K562 (cell line): ENCODE results near the gene RRAS. TPM values are rescaled to one million over a fixed set of nuclear protein-coding genes. Genes with fewer than 3 reads are reported as not detected.

Experiments
- CEBPB ChIP-seq: fragments of 450-650 bp; IDR thresholded peaks from 2 replicates; pipeline ENCODE4 v1.6.1; 2016; ENCODE audit warnings: missing genetic modification characterization, missing compliant biosample characterization
- EHMT2 ChIP-seq: fragments of 450-650 bp; IDR thresholded peaks from 2 replicates; pipeline ENCODE4 v1.6.1; 2018; ENCODE audit warnings: antibody characterized with exemption
- ETV1 ChIP-seq: fragments of 450-650 bp; conservative IDR thresholded peaks from 2 replicates; pipeline ENCODE4 v1.6.1; 2016; ENCODE audit warnings: missing genetic modification characterization, control low read depth, low read depth, missing compliant biosample characterization
- ETV6 ChIP-seq, 3 experiments: fragments of 150-350 bp in 1 of 3; sonication (generic) in 1 of 3; formaldehyde crosslinking in 1 of 3; IDR thresholded peaks; 2 replicates each; pipeline versions ENCODE4 v1.6.1 to v1.8.0; 2014 to 2022; ENCODE audit warnings: borderline replicate concordance in 2 of 3, low read depth in 2 of 3, antibody characterized with exemption in 1 of 3, low read length in 1 of 3, mild to moderate bottlenecking in 1 of 3, missing genetic modification reagents in 1 of 3
- MAFF ChIP-seq: IDR thresholded peaks from 2 replicates; pipeline ENCODE4 v1.6.1; 2012; ENCODE audit warnings: low read length, improper control_type of control experiment
- MEF2A ChIP-seq: IDR thresholded peaks from 2 replicates; pipeline ENCODE4 v1.6.1; 2011; ENCODE audit warnings: low read depth, mild to moderate bottlenecking, low read length, moderate library complexity; ENCODE audit not compliant: control insufficient read depth
- MEIS2 ChIP-seq: fragments of 450-650 bp; IDR thresholded peaks from 2 replicates; pipeline ENCODE4 v1.6.1; 2014; ENCODE audit warnings: mild to moderate bottlenecking; ENCODE audit not compliant: partially characterized antibody
- POLR2A ChIP-seq: fragments of 450-650 bp; conservative IDR thresholded peaks from 2 replicates; pipeline ENCODE4 v1.6.1; 2016
- SAFB2 ChIP-seq: fragments of 200-400 bp; formaldehyde crosslinking; IDR thresholded peaks from 2 replicates; pipeline ENCODE4 v1.6.1; 2018; ENCODE audit warnings: borderline replicate concordance, low read length, low read depth, moderate library complexity; ENCODE audit not compliant: severe bottlenecking
- SIX5 ChIP-seq, 2 experiments: IDR thresholded peaks; 2 replicates each; pipeline ENCODE4 v1.6.1; 2011; ENCODE audit warnings: low read length in 2 of 2, borderline replicate concordance in 1 of 2, low read depth in 1 of 2, mild to moderate bottlenecking in 1 of 2, moderate library complexity in 1 of 2; ENCODE audit not compliant: insufficient read depth in 1 of 2
- SP2 ChIP-seq: IDR thresholded peaks from 2 replicates; pipeline ENCODE4 v1.6.1; 2011; ENCODE audit warnings: mild to moderate bottlenecking, low read depth, low read length, moderate library complexity; ENCODE audit not compliant: poor library complexity, severe bottlenecking; ENCODE audit errors: extremely low read depth
- SRSF7 ChIP-seq: fragments of 200-400 bp; formaldehyde crosslinking; optimal IDR thresholded peaks from 2 replicates; pipeline ENCODE3; 2017; ENCODE audit warnings: mild to moderate bottlenecking, low read depth, low read length
- TAF1 ChIP-seq: IDR thresholded peaks from 2 replicates; pipeline ENCODE4 v1.6.1; 2011; ENCODE audit warnings: mild to moderate bottlenecking, low read length, moderate library complexity; ENCODE audit not compliant: insufficient read depth, control insufficient read depth, severe bottlenecking; ENCODE audit errors: extremely low read depth
- TFE3 ChIP-seq: fragments of 450-650 bp; formaldehyde crosslinking; IDR thresholded peaks from 2 replicates; pipeline ENCODE4 v1.4.0; 2020; ENCODE audit warnings: mild to moderate bottlenecking, mixed read lengths
- THRB ChIP-seq: fragments of 450-650 bp; formaldehyde crosslinking; conservative IDR thresholded peaks from 2 replicates; pipeline ENCODE4 v1.4.0; 2022; ENCODE audit warnings: mild to moderate bottlenecking, missing genetic modification characterization
- WHSC1 ChIP-seq: IDR thresholded peaks from one replicate; pipeline ENCODE4 v1.6.1; 2012; ENCODE audit warnings: low read length, control low read depth, inconsistent platforms
- ZC3H4 ChIP-seq: sonication (generic); formaldehyde crosslinking; IDR thresholded peaks from 2 replicates; pipeline ENCODE4 v1.9.0; 2021; ENCODE audit warnings: missing genetic modification reagents, borderline replicate concordance
- ZNF282 ChIP-seq: sonication (generic); formaldehyde crosslinking; IDR thresholded peaks from 2 replicates; pipeline ENCODE4 v1.8.1; 2023; ENCODE audit warnings: missing genetic modification reagents
- ZNF395 ChIP-seq: fragments of 200-800 bp; sonication (Bioruptor generic); IDR thresholded peaks from 2 replicates; pipeline ENCODE4 v1.6.1; 2017; ENCODE audit warnings: missing genetic modification characterization, missing compliant biosample characterization
- polyA plus RNA-seq, 8 experiments: library from polyadenylated mRNA; depleted of rRNA in 4 of 8; stranded (reverse) in 5 of 8; unstranded in 3 of 8; fragments of >200 nt; fragmentation: Nextera tagmentation in 2 of 8; fragmentation: Illumina TruSeq in 1 of 8; extraction: Ambion mirVana in 2 of 8; extraction: Trizol in 1 of 8; gene quantifications; 2 replicates each; pipeline versions ENCODE4 v1.2.1 to v1.2.3, GENCODE V29; 2011 to 2014; ENCODE audit warnings: inconsistent platforms in 1 of 8, missing spikeins in 1 of 8
- total RNA-seq, 7 experiments: library from RNA; depleted of rRNA in 6 of 7; stranded (reverse); fragments of >200 nt in 6 of 7; fragmentation: Illumina TruSeq in 2 of 7; extraction: Trizol in 2 of 7; gene quantifications; 2 replicates each; pipeline versions ENCODE4 v1.2.1 to v1.2.3, GENCODE V29; 2011 to 2021; ENCODE audit warnings: low replicate concordance in 1 of 7
- TF ChIP-seq, protein P1 (sequence below): fragments of 250-450 bp; sonication (Bioruptor Pico); IDR thresholded peaks from 2 replicates; pipeline ENCODE4 v1.4.0; 2020; ENCODE audit warnings: mild to moderate bottlenecking

The RRAS gene
- total and polyA plus RNA-seq, 9 of the 15 experiments (the other 6 are each of a cell fraction or from before 2014, with no cell fraction given) = 0.70 to 17.3 (median 8.2) TPM

DNA sequence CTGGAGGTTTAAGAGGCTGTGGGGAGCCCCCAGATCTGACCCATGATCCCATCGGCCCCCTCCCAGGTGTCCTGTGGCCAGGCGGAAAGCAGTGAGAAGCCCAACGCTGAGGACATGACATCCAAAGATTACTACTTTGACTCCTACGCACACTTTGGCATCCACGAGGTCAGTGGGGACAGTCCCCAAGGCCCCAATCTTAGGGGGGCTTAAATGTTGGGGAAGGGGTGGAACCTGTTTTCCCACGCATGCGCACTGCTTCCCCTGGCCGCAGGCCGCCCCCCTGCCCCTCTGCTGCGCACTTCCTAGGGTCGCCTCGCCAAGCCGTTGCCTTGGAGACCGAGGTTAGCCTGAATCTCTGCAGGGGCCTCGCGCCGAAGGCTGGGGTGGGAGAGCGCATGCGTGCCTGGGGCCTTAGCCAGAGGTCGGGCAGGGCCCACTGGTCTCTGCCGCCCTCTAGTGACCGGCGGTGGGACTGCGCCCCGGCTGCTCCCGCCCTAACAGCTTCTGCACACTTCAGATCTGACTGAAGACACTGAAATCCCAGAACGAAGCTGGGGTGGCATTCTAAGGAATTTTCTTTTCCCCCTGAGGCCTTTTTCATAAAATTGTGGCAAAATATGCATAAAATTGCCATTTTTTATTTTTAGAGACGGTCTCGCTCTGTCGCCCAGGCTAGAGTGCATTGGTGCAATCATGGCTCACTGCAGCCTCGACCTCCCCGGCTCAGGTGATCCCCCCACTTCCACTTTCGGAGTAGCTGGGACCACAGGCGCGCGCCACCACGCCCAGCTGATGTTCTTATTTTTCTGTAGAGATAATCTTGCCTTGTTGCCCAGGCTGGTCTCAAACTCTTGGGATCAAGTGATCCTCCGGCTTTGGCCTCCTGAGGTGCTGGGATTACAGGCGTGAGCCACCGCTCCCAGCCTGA, 40.7 kb upstream of the RRAS start (continued):
- TF ChIP-seq THRB (no peak), SAFB2 (no peak), WHSC1 (no peak), ETV1 (no peak), SP2 (no peak), ZNF395 (CRISPR knock-in tag) (no peak), TFE3 (CRISPR knock-in tag) (no peak), MEF2A (no peak), MEIS2 (peak; percentile 25), ZC3H4 (CRISPR knock-in tag) (no peak), SRSF7 (no peak), TAF1 (no peak), MAFF (no peak), CEBPB (tag) (no peak), ZNF282 (CRISPR knock-in tag) (no peak), EHMT2 (no peak), SIX5 (IDR thresholded peaks at IDR 0.05; ENCODE audit: borderline replicate concordance in 1 of 2, insufficient read depth in 1 of 2, low read depth in 1 of 2, low read length in 2 of 2) (no peak), POLR2A (no peak; the same call in 1 of the 2 replicates), ETV6 (IDR thresholded peaks at IDR 0.05; ENCODE audit: borderline replicate concordance in 1 of 2, low read depth in 2 of 2, low read length in 1 of 2) (no peak), ETV6 (CRISPR knock-in tag; IDR thresholded peaks at IDR 0.05; ENCODE audit: borderline replicate concordance) (no peak)
- TF ChIP-seq, protein P1, sequence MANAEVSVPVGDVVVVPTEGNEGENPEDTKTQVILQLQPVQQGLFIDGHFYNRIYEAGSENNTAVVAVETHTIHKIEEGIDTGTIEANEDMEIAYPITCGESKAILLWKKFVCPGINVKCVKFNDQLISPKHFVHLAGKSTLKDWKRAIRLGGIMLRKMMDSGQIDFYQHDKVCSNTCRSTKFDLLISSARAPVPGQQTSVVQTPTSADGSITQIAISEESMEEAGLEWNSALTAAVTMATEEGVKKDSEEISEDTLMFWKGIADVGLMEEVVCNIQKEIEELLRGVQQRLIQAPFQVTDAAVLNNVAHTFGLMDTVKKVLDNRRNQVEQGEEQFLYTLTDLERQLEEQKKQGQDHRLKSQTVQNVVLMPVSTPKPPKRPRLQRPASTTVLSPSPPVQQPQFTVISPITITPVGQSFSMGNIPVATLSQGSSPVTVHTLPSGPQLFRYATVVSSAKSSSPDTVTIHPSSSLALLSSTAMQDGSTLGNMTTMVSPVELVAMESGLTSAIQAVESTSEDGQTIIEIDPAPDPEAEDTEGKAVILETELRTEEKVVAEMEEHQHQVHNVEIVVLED (CRISPR knock-in tag) = no peak
